Amygdala (tissue), 56 donors: ENCODE results near the gene ZNF587.
"Not testable (repeated sequence)": the region's sequence is repeated elsewhere in the genome, so short reads cannot be mapped to it uniquely, and the experiment has no call there.

Experiments
- DNase-seq, 56 donors: peaks; one replicate each; lab custom pipeline; 2025; lab: John Stamatoyannopoulos, UW

Gene ZNF587

DNA sequence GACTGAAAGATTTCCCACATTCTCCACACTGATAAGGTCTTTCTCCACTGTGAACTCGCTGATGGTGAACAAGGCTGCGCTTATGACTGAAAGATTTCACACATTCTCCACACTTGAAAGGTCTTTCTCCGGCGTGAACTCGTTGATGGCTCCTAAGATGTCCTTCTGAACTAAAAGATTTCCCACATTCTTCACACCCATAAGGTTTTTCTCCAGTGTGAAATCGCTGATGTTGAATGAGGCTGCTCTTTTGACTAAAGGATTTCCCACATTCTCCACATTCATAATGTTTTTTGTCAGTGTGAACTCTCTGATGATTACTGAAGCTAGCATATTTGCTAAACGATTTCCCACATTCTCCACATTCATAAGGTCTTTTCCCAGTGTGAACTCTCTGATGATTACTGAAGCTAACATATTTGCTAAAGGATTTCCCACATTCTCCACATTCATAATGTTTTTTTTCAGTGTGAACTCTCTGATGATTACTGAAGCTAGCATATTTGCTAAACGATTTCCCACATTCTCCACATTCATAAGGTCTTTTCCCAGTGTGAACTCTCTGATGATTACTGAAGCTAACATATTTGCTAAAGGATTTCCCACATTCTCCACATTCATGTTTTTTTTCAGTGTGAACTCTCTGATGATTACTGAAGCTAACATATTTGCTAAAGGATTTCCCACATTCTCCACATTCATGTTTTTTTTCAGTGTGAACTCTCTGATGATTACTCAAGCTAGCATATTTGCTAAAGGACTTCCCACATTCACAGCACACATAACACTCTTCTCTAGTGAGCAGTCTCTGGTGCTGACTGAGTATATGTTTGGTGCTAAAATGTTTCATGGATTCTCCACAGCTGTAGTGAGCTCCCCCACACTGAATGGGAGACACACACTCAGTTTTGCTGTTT is 24.5 kb downstream of the ZNF587 start:
- not testable (repeated sequence) for DNase-seq

DNA sequence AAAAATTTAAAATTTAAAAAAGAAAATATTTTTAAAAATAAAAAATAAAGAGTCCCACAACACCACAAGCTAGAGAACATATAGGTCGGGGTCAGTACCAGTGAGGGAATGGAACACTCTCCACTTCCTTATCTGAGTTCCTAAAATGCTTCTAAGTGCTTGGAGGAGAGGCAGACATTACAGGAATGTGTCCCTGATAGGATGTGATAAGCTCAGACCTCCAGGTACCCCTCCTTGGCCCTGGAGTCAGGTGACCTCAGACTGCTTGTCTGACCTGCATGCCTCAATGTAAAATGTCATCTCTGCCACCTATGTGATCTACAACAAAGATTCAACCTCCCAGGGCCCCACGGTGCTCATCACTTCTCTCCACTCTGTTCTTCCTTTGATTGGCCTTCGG is 36.4 kb downstream of the ZNF587 start:
- no peak for DNase-seq

DNA sequence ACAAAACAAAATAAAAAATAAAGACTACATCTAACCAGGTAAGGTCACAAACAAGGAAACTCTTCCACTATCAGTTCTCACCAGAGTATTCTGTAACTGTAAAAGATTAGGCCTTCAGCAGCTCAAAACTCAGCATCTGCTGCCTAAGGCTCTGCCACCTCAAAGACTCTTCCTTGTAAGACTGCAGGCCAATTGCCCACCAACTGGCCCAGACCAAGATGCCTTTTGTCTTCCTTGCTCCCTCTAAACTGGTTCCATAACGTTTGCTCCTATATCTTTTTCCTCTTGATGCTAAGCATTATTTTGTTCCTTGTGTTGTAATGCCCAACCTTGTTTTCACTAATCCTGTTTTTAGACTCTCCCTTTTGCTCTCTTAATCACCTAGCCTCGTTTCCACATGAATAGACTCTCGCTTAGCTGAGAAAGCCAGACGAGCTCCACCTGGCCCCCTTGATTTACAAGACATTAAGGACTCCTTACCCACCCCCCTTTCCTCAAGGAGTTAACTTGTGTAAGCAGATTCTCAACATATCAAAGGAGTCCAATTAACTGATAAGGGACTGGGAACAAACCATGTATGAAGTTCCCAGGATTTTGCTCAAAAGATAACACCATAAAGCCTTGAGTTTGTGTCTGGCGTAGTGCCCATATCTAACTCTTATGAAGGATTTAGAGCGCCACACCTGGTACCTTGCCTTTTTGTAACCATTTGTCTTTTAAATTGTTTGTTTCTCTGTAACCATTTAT is 37.7 kb downstream of the ZNF587 start:
- no peak for DNase-seq

DNA sequence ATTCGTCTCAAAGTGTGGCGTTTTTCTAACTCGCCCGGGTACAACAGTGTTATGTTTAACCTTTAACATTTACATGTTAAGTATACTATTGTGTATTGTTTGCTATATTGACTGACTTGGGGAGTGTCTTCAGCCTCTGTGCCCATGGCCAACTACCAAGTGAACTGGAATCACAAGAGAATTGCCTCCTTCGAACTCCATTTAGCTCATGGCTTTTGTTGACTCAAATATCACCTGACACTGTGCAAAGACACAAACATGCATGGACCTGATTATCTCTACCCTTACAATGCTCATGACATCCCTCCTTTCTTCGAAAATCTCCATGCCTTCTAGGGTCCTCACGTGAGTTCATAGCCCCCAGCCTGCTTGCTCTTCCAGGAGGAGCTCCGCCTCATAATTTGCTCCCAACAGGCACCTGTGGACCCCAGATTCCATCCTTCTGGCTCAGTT is 38.5 kb downstream of the ZNF587 start:
- no peak for DNase-seq

DNA sequence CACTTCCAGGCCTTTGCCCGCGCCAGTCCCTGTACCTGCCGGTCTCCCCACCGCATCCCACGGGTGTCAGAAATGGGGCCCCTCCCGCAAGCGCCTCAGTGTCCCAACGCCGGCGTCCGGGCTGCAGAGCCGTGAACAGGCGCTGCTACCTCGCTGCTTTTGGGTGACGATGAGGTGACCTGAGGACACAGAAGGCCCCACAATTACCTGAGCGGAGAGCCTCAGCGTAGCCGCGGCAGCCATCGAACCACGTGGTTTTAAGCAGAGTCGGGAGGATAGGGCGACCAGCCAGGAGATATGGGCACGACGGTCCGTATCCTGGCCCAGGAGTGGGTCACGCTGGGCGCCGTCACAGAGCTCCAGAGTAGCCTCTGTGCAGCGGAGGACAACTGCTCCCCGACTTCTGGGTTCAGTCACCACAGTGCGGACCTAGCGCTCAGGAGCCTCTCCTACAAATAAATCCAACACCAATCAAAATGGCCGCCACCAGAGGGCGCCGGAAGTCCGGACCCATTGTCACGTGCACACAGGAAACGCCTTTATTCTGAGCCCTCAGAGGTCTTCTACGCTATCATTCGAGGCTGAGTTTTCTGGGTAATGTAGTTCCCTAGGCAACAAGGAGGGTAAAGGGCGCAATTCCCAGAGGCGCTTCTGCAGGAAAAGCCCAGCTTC is 39.0 kb downstream of the ZNF587 start, which contains the start of gene ZNF814:
ZNF814 (minus strand) TSS at position 478 of the 672 bp plus-strand sequence; CDS start at position 243, 235 bp downstream.
- peak; percentile 20 to 92 (median 70) for DNase-seq

DNA sequence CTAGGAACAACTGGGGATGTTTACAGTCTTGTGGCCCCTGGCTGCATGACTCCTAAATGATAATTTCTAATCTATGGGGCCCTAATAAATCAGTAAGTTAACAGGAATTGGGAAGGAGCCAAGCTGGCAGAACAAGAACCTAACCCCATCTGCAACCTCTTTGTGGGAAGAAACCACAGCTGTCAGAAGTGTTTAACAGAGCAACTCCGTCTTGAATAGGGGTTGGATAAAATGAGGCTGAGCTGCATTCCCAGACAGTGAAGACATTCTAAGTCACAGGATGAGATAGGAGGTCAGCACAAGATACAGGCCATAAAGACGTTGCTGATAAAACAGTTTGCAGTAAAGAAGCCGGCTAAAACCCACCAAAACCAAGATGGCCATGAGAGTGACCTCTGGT is 41.0 kb downstream of the ZNF587 start:
- DNase-seq: not testable (repeated sequence)

DNA sequence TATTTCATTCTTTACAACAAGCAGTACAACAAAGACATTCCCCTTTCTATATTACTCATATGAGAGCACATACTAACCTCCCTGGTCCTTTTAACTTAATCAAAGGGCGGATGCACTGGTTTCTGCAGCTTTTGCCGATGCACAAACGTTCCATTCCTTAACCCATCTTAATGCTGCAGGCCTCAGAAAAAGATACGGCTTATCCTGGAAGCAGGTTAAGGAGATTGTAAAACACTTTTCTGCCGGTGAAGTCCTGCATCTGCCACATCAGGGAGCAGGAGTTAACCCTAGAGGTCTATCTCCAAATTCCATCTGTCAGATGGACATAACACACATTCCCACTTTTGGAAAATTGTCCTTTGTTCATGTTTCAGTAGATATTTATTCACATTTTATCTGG is 50.7 kb downstream of the ZNF587 start:
- no peak for DNase-seq

DNA sequence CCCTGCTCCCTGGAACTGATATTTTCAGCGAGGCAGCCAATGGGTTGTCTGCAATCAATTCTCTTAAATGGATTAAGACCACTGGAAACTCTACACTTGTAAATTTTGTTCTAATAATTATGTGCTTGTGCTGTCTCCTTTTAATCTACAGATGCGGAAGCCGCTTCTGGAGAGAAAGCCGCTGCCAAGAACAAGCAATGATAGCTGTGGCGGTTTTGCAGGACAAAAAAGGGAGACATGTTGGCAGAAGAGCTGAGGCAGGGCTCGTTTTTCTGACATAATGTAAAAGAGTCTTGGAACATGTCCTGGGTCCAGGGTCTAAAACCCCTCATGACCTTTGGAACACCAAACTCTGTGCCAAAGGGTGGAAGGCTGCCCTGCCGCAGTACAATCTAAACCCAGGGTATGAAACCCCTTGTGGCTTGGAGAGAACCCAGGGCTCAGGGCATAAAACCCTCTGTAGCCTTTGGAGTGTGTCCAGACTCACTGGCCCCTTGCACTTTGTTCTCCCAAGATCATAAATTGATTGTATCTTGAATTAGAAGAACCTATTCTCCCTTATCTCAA is 54.0 kb downstream of the ZNF587 start:
- DNase-seq: peak in 1 of 56 donors; percentile 9

DNA sequence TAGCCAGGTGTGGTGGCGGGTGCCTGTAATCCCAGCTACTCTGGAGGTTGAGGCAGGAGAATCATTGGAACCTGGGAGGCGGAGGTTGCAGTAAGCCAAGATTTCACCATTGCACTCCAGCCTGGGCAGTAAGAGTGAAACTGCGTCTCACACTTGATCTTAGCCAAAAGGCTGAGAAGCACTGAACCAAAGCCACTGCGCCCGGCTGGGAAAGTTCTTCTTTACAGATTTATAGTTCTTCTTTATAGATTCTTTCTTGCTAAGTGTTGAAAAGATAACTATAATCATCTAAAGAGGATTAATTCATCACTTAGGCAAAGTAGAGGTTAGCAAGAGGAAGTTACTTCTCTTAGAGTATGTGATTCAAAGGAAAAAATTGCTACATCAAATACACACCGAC is 55.6 kb downstream of the ZNF587 start:
- DNase-seq: no peak

DNA sequence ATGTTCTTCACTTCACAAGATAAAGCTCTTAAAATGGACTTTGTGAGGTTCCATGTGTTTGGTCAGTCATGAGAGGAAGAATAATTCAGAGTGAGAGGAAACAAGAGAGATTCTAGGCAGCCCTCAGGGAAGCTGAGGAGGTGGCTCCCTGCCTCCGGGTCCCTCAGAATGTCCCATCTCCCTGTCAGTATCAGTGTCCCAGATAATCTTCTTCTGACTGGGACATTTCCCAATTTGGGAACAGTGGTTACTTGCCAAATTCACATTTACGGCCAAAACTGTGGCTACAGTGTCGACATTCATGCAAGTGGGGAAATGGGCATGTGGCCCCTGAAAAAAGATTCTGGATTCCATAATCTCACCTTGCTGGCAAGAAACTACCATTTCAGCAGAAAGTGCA is 57.7 kb downstream of the ZNF587 start:
- no peak for DNase-seq

DNA sequence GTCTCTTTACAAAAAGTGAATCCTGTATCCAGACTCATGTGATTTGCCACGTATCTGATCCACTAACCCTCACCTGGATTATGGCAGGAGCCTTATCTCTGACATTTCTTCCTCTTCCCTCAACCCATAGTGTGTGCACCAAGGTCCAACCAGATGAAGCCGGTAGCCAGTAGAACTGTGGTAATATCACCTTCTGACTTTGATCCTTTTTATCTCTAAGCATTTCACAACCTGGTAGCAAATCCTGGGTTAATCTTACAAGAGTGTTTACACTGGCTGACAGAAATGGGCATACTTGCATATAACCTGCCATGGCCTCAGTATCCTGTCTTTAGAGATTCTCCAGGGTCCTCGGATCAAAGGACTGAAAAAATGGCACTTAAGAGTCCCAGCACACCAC is 64.9 kb downstream of the ZNF587 start:
- no peak for DNase-seq
